ENCODE results near the gene CCDC24.

Gene CCDC24

DNA sequence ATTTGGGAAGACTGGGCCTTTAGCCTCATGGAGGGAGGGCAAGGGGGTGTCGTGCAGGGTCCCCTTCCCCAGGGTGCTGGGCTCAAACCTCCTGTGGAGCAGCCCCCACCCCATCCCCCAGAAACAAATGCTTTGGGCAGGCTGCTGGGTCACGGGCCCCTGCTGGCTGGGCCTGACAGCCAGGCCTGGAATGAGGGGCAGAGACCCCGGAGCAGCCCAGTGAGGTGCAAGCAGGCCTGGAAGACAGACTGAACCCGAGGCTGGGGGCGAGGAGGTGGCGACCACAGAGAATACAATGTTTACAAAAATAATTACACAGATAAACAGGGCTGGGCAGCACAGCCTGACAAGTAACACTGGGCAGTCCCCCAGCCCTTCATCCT lies 5.3 kb downstream of the CCDC24 start:
- DNase-seq (ENCODE audit: low read depth, low spot score): no peak
- TF ChIP-seq, protein P1, sequence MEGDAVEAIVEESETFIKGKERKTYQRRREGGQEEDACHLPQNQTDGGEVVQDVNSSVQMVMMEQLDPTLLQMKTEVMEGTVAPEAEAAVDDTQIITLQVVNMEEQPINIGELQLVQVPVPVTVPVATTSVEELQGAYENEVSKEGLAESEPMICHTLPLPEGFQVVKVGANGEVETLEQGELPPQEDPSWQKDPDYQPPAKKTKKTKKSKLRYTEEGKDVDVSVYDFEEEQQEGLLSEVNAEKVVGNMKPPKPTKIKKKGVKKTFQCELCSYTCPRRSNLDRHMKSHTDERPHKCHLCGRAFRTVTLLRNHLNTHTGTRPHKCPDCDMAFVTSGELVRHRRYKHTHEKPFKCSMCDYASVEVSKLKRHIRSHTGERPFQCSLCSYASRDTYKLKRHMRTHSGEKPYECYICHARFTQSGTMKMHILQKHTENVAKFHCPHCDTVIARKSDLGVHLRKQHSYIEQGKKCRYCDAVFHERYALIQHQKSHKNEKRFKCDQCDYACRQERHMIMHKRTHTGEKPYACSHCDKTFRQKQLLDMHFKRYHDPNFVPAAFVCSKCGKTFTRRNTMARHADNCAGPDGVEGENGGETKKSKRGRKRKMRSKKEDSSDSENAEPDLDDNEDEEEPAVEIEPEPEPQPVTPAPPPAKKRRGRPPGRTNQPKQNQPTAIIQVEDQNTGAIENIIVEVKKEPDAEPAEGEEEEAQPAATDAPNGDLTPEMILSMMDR (IDR thresholded peaks at IDR 0.05; ENCODE audit: low read depth, low read length): no peak
- in situ Hi-C loops (cut with HindIII; ENCODE audit: low sequenced_read_pairs): no loop called here
- no peak overlapping the region for H3K4me3 ChIP-seq (ENCODE audit: low read depth, low read length)

DNA sequence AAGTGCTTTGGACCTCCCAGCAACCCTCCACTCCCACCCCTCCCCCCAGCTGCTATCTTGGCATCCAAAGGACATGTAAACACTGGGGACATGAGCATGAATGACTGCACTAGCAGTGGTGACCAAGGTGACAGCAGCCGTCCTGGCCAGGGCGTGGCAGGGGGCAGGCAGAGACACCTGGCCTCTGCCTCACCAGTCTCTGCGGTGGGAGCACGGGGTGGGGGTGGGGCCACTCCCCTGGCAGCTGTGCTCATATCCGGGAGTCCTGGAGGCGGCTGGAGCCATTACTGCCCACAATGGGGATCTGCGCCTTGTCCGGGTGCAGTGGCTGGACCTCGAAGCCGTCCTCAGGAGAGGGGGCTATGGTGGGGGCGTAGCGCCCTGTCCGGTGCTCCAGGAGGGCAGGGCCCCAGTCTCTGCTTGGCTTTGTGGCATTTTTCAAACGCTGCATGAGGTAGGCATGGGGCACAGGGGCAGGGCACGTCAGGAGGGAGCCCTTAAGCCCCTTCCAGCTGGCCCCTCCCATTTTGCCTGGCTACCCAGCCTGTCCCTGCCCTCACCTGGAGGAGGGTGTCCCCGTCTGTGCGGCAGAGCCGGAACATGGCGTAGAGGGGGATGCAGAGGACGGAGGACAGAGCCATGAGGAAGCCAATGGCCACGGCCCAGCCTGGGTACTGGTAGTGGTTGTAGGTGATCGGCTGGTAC lies 6.0 kb downstream of the CCDC24 start:
- no peak for DNase-seq (ENCODE audit: low read depth, low spot score)
- TF ChIP-seq, protein P1 (IDR thresholded peaks at IDR 0.05; ENCODE audit: low read depth, low read length): no peak
- in situ Hi-C loops (cut with HindIII; ENCODE audit: low sequenced_read_pairs): no loop called here
- no peak overlapping the region for H3K4me3 ChIP-seq (ENCODE audit: low read depth, low read length)

DNA sequence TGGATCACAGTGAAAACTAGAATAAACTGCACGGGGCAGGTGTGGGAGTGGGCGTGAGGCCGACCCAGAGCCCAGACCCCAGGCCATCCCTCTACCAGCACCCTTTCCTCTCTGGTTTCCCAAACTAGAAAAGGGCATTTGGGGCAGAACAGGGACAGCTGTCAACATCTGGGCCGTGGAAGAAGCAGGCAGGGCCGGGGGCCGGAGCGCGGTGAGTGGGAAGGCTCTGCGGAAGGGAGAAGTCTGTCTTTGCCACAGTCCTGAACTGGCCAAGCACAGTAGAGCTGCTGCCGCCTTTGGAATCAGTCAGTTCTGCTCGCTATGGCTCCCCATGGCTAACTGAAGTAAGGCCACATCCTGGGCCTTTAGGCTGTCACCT lies 6.6 kb downstream of the CCDC24 start:
- H3K4me3 ChIP-seq (ENCODE audit: low read depth, low read length): no peak overlapping the region
- in situ Hi-C loops (cut with HindIII; ENCODE audit: low sequenced_read_pairs): no loop called here
- no peak for DNase-seq (ENCODE audit: low read depth, low spot score)
- TF ChIP-seq, protein P1 (IDR thresholded peaks at IDR 0.05; ENCODE audit: low read depth, low read length): no peak

DNA sequence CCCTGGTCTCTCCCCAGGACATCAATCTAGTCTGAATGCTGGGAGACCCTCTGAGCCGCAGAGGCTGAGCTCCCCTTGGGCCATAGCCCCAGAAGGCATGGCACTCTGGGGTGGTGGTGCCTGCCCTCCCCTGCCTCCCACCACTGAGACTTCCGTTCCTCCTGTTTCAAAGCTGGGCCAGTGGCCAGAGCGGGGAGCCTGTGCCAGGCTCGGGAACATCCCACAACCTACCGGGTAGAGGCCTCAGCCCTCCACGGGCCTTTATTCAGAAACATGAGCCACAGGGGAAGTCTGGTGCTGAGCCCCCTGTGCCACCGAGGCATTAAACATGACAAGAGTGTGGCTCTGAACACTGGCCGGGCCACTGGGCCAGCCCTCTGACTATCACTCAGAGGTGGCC lies 8.1 kb downstream of the CCDC24 start:
- DNase-seq (ENCODE audit: low read depth, low spot score): no peak
- in situ Hi-C loops (cut with HindIII; ENCODE audit: low sequenced_read_pairs): no loop called here
- TF ChIP-seq, protein P1 (IDR thresholded peaks at IDR 0.05; ENCODE audit: low read depth, low read length): no peak
- H3K4me3 ChIP-seq (ENCODE audit: low read depth, low read length): no peak overlapping the region

DNA sequence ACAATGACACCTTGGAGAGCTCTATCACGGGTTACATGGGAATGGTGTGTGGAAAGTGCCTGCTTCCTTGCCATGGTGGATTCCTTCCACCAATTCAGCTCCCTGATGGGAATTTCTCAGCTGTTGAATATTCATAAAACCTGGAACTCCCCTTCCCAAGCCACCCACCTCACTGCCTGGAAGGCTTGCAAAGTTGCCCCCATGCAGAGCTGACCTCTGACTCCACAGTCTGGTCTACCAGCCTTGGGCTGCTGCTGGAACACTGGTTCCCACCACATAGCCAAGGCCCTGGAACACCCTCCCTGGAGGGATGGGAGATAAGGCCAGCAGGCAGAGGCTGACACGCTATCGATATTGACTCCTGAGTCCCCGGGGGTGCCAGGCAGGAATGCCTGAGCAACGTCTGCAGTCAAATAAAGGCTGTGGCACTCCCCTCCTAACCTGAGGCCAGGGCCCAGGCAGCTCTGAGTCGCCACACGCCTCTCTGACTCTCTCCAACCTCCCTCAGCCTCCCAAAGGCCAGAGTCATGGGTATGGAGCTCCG lies 8.8 kb downstream of the CCDC24 start:
- no peak overlapping the region for H3K4me3 ChIP-seq (ENCODE audit: low read depth, low read length)
- DNase-seq (ENCODE audit: low read depth, low spot score): no peak
- TF ChIP-seq, protein P1 (IDR thresholded peaks at IDR 0.05; ENCODE audit: low read depth, low read length): no peak
- in situ Hi-C loops (cut with HindIII; ENCODE audit: low sequenced_read_pairs): no loop called here

DNA sequence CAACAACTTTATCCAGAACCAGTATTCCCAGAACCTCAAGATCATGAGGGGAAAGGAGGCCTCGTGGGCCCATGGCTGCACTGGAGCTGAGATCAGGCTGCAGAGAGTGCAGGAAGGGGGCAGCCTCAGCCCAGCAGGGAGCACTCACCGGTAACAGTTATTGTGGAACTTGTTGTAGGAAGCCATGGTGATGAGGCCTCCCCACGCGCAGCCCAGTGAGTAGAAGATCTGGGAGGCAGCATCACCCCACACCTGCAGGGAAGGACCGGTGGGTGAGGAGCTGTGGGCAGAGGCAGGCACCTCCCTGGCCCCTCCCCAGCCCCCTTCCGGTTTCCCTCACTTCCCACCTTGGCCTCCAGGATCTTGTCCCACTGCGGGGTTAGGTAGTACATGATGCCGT lies 10.8 kb downstream of the CCDC24 start:
- TF ChIP-seq, protein P1 (IDR thresholded peaks at IDR 0.05; ENCODE audit: low read depth, low read length): no peak
- no peak for DNase-seq (ENCODE audit: low read depth, low spot score)
- H3K4me3 ChIP-seq (ENCODE audit: low read depth, low read length): no peak overlapping the region
- in situ Hi-C loops (cut with HindIII; ENCODE audit: low sequenced_read_pairs): no loop called here
